WTC11 (cell line): ENCODE results near the gene TRIM3. TPM values are rescaled to one million over a fixed set of nuclear protein-coding genes. Genes with fewer than 3 reads are reported as not detected.

Experiments used
- ATAC-seq: fragments of 200-7000 bp; cut with Tn5 transposase; 2 replicates; pipeline ENCODE4 v1.10.0; 2021; ENCODE audit warnings: mild to moderate bottlenecking, moderate library complexity
- CTCF ChIA-PET: fragments of 300-600 bp; sonication (Branson Sonifier 250); formaldehyde crosslinking; loops from one replicate; lab custom pipeline; 2021; ENCODE audit warnings: antibody characterized with exemption; lab: Charles Lee
- POLR2A ChIA-PET: fragments of 350-600 bp; sonication (Branson Sonifier 250); formaldehyde crosslinking; loops from one replicate; lab custom pipeline; 2021; ENCODE audit warnings: antibody characterized with exemption; lab: Charles Lee
- DNase-seq: peaks from one replicate; pipeline ENCODE4 v3.0.0; 2021; ENCODE audit warnings: low spot score
- H3K27ac Mint-ChIP-seq: 2 replicates; pipeline ENCODE4 v1.8.0; 2021; ENCODE audit warnings: mixed read lengths
- H3K27me3 Mint-ChIP-seq: 2 replicates; pipeline ENCODE4 v1.8.0; 2021; ENCODE audit warnings: low read depth, mild to moderate bottlenecking, moderate library complexity, mixed read lengths
- H3K36me3 Mint-ChIP-seq: 2 replicates; pipeline ENCODE4 v1.8.0; 2021; ENCODE audit warnings: mixed read lengths
- H3K4me1 Mint-ChIP-seq: 2 replicates; pipeline ENCODE4 v1.8.0; 2022; ENCODE audit warnings: mixed read lengths
- H3K4me3 Mint-ChIP-seq: 2 replicates; pipeline ENCODE4 v1.8.0; 2021; ENCODE audit warnings: mild to moderate bottlenecking, moderate library complexity, mixed read lengths
- H3K9me3 Mint-ChIP-seq: 2 replicates; pipeline ENCODE4 v1.8.0; 2021; ENCODE audit warnings: mixed read lengths
- CREB1 ChIP-seq: sonication (generic); formaldehyde crosslinking; IDR thresholded peaks from 2 replicates; pipeline ENCODE4 v1.8.0; 2023; ENCODE audit warnings: mild to moderate bottlenecking, missing genetic modification reagents
- ESRRA ChIP-seq: sonication (generic); formaldehyde crosslinking; IDR thresholded peaks from 2 replicates; pipeline ENCODE4 v1.8.1; 2022; ENCODE audit warnings: mild to moderate bottlenecking, missing genetic modification reagents, borderline replicate concordance
- FOXJ3 ChIP-seq: sonication (generic); formaldehyde crosslinking; IDR thresholded peaks from 2 replicates; pipeline ENCODE4 v1.9.0; 2021; ENCODE audit warnings: missing genetic modification reagents, mild to moderate bottlenecking, borderline replicate concordance
- HMGA2 ChIP-seq: fragments of 250-450 bp; sonication (Bioruptor Pico); IDR thresholded peaks from 2 replicates; pipeline ENCODE4 v1.4.0; 2021; ENCODE audit warnings: mild to moderate bottlenecking, moderate library complexity
- NFE2L1 ChIP-seq: sonication (generic); formaldehyde crosslinking; IDR thresholded peaks from 2 replicates; pipeline ENCODE4 v1.8.1; 2023; ENCODE audit warnings: missing genetic modification reagents
- NR2C2 ChIP-seq: sonication (generic); formaldehyde crosslinking; IDR thresholded peaks from 2 replicates; pipeline ENCODE4 v1.8.0; 2022; ENCODE audit warnings: mild to moderate bottlenecking, missing genetic modification reagents
- ZBTB21 ChIP-seq: sonication (generic); formaldehyde crosslinking; IDR thresholded peaks from 2 replicates; pipeline ENCODE4 v1.8.1; 2023; ENCODE audit warnings: mild to moderate bottlenecking, missing genetic modification reagents, borderline replicate concordance
- ZNF219 ChIP-seq: sonication (generic); formaldehyde crosslinking; IDR thresholded peaks from 2 replicates; pipeline ENCODE4 v1.8.0; 2023; ENCODE audit warnings: missing genetic modification reagents, mild to moderate bottlenecking, borderline replicate concordance
- ZNF317 ChIP-seq: sonication (generic); formaldehyde crosslinking; IDR thresholded peaks from 2 replicates; pipeline ENCODE4 v1.8.1; 2023; ENCODE audit warnings: low read depth, mild to moderate bottlenecking, moderate library complexity, missing genetic modification reagents, borderline replicate concordance
- ZNF416 ChIP-seq: fragments of 250-450 bp; sonication (Bioruptor Pico); IDR thresholded peaks from 2 replicates; pipeline ENCODE4 v1.9.0; 2021; ENCODE audit warnings: mild to moderate bottlenecking, inconsistent platforms
- total RNA-seq: library from RNA; stranded (reverse); gene quantifications from 3 replicates; pipeline ENCODE4 v1.2.3, GENCODE V29; 2021
- TF ChIP-seq, protein P1 (sequence below): sonication (generic); formaldehyde crosslinking; IDR thresholded peaks from 2 replicates; pipeline ENCODE4 v1.8.1; 2022; ENCODE audit warnings: missing genetic modification reagents, borderline replicate concordance
- TF ChIP-seq, protein P2 (sequence below): sonication (generic); formaldehyde crosslinking; IDR thresholded peaks from 2 replicates; pipeline ENCODE4 v1.8.1; 2023; ENCODE audit warnings: mild to moderate bottlenecking, missing genetic modification reagents, moderate library complexity
- TF ChIP-seq, protein P3 (sequence below): fragments of 250-450 bp; sonication (Bioruptor Pico); IDR thresholded peaks from 2 replicates; pipeline ENCODE4 v1.9.0; 2021; ENCODE audit warnings: mild to moderate bottlenecking
- TF ChIP-seq, protein P4 (sequence below): sonication (generic); formaldehyde crosslinking; IDR thresholded peaks from 2 replicates; pipeline ENCODE4 v1.8.0; 2023; ENCODE audit warnings: mild to moderate bottlenecking, missing genetic modification reagents
- TF ChIP-seq, protein P5 (sequence below): sonication (generic); formaldehyde crosslinking; IDR thresholded peaks from 2 replicates; pipeline ENCODE4 v1.8.0; 2023; ENCODE audit warnings: missing genetic modification reagents, mild to moderate bottlenecking, borderline replicate concordance
- TF ChIP-seq, protein P6 (sequence below): sonication (generic); formaldehyde crosslinking; IDR thresholded peaks from 2 replicates; pipeline ENCODE4 v1.8.1; 2022; ENCODE audit warnings: low read depth, missing genetic modification reagents, borderline replicate concordance

The TRIM3 gene
- total RNA-seq, 1 experiment from 2014 or later: 21.3 TPM

DNA sequence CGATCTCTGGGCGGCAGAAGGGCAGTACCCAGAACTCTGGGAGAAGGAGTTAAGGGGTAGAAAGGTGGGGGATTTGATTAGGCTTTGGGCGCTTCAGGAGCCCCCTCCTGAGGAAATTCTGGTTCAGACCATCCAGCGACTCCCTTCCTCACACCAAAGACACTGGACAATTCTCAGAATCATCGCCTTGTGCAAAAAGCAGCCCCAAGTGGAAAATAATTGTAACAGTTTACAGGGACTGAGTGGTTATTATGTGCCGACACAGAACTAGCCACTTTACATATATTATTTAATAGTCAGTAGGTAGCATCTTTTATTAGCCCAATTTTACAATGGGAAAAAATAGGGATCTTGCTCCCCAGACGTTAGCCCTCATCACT, 662 bp upstream of the TRIM3 start (continued):
- TF ChIP-seq NR2C2 (CRISPR knock-in tag) (no peak), FOXJ3 (no peak), ZNF317 (no peak), ZNF219 (CRISPR knock-in tag) (no peak), HMGA2 (CRISPR knock-in tag) (no peak)
- TF ChIP-seq, protein P1, sequence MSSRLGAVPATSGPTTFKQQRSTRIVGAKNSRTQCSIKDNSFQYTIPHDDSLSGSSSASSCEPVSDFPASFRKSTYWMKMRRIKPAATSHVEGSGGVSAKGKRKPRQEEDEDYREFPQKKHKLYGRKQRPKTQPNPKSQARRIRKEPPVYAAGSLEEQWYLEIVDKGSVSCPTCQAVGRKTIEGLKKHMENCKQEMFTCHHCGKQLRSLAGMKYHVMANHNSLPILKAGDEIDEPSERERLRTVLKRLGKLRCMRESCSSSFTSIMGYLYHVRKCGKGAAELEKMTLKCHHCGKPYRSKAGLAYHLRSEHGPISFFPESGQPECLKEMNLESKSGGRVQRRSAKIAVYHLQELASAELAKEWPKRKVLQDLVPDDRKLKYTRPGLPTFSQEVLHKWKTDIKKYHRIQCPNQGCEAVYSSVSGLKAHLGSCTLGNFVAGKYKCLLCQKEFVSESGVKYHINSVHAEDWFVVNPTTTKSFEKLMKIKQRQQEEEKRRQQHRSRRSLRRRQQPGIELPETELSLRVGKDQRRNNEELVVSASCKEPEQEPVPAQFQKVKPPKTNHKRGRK: no peak
- TF ChIP-seq, protein P2, sequence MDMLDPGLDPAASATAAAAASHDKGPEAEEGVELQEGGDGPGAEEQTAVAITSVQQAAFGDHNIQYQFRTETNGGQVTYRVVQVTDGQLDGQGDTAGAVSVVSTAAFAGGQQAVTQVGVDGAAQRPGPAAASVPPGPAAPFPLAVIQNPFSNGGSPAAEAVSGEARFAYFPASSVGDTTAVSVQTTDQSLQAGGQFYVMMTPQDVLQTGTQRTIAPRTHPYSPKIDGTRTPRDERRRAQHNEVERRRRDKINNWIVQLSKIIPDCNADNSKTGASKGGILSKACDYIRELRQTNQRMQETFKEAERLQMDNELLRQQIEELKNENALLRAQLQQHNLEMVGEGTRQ: no peak

DNA sequence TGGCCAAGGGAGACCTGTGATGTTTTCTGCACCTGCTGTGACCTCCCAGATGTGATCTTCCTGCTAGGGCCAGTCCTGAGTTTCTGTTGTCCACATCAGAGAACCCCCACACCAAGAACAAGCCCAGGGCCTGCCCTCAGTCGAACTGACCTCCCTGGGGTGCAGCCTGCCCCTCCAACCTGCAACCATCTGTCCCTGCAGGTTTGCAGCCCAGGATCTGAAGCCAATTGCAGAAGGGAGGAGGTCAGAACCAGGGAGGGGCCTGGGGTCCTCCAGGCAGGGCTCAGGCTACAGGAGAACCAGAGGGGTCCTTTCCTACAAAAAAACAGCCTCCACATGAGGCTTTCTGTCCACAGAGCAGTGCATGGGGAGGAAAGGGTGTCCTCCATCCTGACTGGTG, 807 bp downstream of the TRIM3 start:
- TF ChIP-seq HMGA2 (CRISPR knock-in tag) (no peak), CREB1 (CRISPR knock-in tag) (no peak)
- TF ChIP-seq, protein P3, sequence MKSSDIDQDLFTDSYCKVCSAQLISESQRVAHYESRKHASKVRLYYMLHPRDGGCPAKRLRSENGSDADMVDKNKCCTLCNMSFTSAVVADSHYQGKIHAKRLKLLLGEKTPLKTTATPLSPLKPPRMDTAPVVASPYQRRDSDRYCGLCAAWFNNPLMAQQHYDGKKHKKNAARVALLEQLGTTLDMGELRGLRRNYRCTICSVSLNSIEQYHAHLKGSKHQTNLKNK (CRISPR knock-in tag): no peak
- TF ChIP-seq, protein P2: no peak
- TF ChIP-seq, protein P4, sequence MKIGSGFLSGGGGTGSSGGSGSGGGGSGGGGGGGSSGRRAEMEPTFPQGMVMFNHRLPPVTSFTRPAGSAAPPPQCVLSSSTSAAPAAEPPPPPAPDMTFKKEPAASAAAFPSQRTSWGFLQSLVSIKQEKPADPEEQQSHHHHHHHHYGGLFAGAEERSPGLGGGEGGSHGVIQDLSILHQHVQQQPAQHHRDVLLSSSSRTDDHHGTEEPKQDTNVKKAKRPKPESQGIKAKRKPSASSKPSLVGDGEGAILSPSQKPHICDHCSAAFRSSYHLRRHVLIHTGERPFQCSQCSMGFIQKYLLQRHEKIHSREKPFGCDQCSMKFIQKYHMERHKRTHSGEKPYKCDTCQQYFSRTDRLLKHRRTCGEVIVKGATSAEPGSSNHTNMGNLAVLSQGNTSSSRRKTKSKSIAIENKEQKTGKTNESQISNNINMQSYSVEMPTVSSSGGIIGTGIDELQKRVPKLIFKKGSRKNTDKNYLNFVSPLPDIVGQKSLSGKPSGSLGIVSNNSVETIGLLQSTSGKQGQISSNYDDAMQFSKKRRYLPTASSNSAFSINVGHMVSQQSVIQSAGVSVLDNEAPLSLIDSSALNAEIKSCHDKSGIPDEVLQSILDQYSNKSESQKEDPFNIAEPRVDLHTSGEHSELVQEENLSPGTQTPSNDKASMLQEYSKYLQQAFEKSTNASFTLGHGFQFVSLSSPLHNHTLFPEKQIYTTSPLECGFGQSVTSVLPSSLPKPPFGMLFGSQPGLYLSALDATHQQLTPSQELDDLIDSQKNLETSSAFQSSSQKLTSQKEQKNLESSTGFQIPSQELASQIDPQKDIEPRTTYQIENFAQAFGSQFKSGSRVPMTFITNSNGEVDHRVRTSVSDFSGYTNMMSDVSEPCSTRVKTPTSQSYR (CRISPR knock-in tag): no peak
- TF ChIP-seq, all 79 proteins: peak for 0
- POLR2A ChIA-PET: interaction anchor here (2.0 kb wide), 1 partner anchor 8 kb away, joined by 7 read pairs; the partner anchor contains the start of genes ARFIP2 and TIMM10B
- peaks cover 11% of the 10 kb centered on the region for H3K36me3 Mint-ChIP-seq
- peak overlapping the region; percentile 79 for H3K4me3 Mint-ChIP-seq
- H3K27me3 Mint-ChIP-seq: peaks cover 12% of the 10 kb centered on the region
- ATAC-seq: no peak
- H3K27ac Mint-ChIP-seq: no peak overlapping the region
- DNase-seq: no peak
- peaks cover 28% of the 10 kb centered on the region for H3K4me1 Mint-ChIP-seq
- H3K9me3 Mint-ChIP-seq: no peaks in the 10 kb centered on the region
- CTCF ChIA-PET: interaction anchor here (1.0 to 5.4 kb wide), 7 partner anchors 30 to 110 kb away, joined by 3 to 68 read pairs (median 8); partner anchors contain the start of gene APBB1

DNA sequence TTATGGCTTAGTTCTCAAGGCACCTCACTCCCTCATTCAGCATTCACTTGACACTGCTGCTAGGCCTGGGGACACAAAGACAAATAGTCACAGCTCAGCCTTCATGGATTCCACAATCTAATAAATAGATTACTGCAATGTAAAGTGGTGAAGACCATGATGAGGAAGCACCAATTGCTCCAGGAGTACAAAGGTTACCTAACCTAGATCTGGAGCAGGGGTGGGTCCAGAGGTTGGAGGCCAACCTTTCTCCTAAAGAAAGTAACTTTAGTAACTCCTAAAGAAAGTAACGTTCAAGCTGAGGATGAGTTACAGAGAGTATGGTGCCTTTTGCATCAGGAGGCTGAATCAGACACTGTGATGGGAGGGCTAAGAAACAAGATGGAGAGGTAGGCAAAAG, 4.1 kb downstream of the TRIM3 start:
- H3K36me3 Mint-ChIP-seq: no peaks in the 10 kb centered on the region
- peaks cover 13% of the 10 kb centered on the region for H3K4me1 Mint-ChIP-seq
- no peak overlapping the region for H3K27ac Mint-ChIP-seq
- H3K9me3 Mint-ChIP-seq: no peaks in the 10 kb centered on the region
- DNase-seq (no peak), ATAC-seq (no peak)
- no peak overlapping the region for H3K4me3 Mint-ChIP-seq
- ChIA-PET CTCF (interaction anchor here (0.8 to 1.8 kb wide), 19 partner anchors 9 to 285 kb away, joined by 3 to 33 read pairs (median 4); partner anchors contain the start of genes ARFIP2, MRPL17 and TIMM10B), POLR2A (interaction anchor here (1.3 to 1.4 kb wide), 2 partner anchors 12 to 91 kb away, joined by 7 to 15 read pairs; partner anchors contain the start of genes ARFIP2 and TIMM10B)
- TF ChIP-seq ZNF416 (CRISPR knock-in tag): no peak
- no peak for TF ChIP-seq FOXJ3
- no peak for TF ChIP-seq ZBTB21 (CRISPR knock-in tag)
- TF ChIP-seq, protein P5, sequence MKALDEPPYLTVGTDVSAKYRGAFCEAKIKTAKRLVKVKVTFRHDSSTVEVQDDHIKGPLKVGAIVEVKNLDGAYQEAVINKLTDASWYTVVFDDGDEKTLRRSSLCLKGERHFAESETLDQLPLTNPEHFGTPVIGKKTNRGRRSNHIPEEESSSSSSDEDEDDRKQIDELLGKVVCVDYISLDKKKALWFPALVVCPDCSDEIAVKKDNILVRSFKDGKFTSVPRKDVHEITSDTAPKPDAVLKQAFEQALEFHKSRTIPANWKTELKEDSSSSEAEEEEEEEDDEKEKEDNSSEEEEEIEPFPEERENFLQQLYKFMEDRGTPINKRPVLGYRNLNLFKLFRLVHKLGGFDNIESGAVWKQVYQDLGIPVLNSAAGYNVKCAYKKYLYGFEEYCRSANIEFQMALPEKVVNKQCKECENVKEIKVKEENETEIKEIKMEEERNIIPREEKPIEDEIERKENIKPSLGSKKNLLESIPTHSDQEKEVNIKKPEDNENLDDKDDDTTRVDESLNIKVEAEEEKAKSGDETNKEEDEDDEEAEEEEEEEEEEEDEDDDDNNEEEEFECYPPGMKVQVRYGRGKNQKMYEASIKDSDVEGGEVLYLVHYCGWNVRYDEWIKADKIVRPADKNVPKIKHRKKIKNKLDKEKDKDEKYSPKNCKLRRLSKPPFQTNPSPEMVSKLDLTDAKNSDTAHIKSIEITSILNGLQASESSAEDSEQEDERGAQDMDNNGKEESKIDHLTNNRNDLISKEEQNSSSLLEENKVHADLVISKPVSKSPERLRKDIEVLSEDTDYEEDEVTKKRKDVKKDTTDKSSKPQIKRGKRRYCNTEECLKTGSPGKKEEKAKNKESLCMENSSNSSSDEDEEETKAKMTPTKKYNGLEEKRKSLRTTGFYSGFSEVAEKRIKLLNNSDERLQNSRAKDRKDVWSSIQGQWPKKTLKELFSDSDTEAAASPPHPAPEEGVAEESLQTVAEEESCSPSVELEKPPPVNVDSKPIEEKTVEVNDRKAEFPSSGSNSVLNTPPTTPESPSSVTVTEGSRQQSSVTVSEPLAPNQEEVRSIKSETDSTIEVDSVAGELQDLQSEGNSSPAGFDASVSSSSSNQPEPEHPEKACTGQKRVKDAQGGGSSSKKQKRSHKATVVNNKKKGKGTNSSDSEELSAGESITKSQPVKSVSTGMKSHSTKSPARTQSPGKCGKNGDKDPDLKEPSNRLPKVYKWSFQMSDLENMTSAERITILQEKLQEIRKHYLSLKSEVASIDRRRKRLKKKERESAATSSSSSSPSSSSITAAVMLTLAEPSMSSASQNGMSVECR (CRISPR knock-in tag): no peak
- TF ChIP-seq NFE2L1: no peak
- no peak for TF ChIP-seq ESRRA
- TF ChIP-seq, protein P6, sequence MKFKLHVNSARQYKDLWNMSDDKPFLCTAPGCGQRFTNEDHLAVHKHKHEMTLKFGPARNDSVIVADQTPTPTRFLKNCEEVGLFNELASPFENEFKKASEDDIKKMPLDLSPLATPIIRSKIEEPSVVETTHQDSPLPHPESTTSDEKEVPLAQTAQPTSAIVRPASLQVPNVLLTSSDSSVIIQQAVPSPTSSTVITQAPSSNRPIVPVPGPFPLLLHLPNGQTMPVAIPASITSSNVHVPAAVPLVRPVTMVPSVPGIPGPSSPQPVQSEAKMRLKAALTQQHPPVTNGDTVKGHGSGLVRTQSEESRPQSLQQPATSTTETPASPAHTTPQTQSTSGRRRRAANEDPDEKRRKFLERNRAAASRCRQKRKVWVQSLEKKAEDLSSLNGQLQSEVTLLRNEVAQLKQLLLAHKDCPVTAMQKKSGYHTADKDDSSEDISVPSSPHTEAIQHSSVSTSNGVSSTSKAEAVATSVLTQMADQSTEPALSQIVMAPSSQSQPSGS (CRISPR knock-in tag): no peak
- TF ChIP-seq, all 79 proteins: peak for 0
- H3K27me3 Mint-ChIP-seq: peaks cover 12% of the 10 kb centered on the region
